Right kidney (tissue), 1 donor: ENCODE measurements around the gene ZNF496.

ENCODE experiments used
- DNase-seq: peaks from one replicate; pipeline ENCODE4 v3.0.0-alpha.2; 2016

ZNF496 gene

GRCh38 chr1:247329097-247329617 lies 2.5 kb downstream of the ZNF496 start:
- DNase-seq = no peak

GRCh38 chr1:247328311-247328710 lies 3.4 kb downstream of the ZNF496 start:
- no peak for DNase-seq

GRCh38 chr1:247326411-247327130 lies 5.1 kb downstream of the ZNF496 start:
- DNase-seq = no peak

GRCh38 chr1:247324923-247325322 lies 6.7 kb downstream of the ZNF496 start:
- no peak for DNase-seq

- no peak for DNase-seq
Measured at GRCh38 chr1:247324204-247324787, 7.4 kb downstream of the ZNF496 start.

GRCh38 chr1:247322849-247323586 lies 8.6 kb downstream of the ZNF496 start:
- DNase-seq = no peak

GRCh38 chr1:247322442-247322841 lies 9.2 kb downstream of the ZNF496 start:
- no peak for DNase-seq

- DNase-seq = no peak
Measured at GRCh38 chr1:247317702-247318101, 14.0 kb downstream of the ZNF496 start.

- no peak for DNase-seq
Measured at GRCh38 chr1:247316590-247317197, 15.0 kb downstream of the ZNF496 start.

GRCh38 chr1:247304031-247304430 lies 27.6 kb downstream of the ZNF496 start:
- DNase-seq = no peak

- no peak for DNase-seq
Measured at GRCh38 chr1:247303216-247303615, 28.5 kb downstream of the ZNF496 start.

GRCh38 chr1:247301176-247301540 lies 30.5 kb downstream of the ZNF496 start:
- no peak for DNase-seq

- no peak for DNase-seq
Measured at GRCh38 chr1:247300491-247301175, 31.0 kb downstream of the ZNF496 start.

- no peak for DNase-seq
Measured at GRCh38 chr1:247299723-247300381, 31.8 kb downstream of the ZNF496 start.

- no peak for DNase-seq
Measured at GRCh38 chr1:247298701-247299100, 33.0 kb downstream of the ZNF496 start.

GRCh38 chr1:247298124-247298481 lies 33.6 kb downstream of the ZNF496 start:
- no peak for DNase-seq

GRCh38 chr1:247297263-247298123 lies 34.2 kb downstream of the ZNF496 start:
- DNase-seq = no peak

GRCh38 chr1:247296599-247297180 lies 35.0 kb downstream of the ZNF496 start:
- no peak for DNase-seq

GRCh38 chr1:247295746-247296145 lies 35.9 kb downstream of the ZNF496 start:
- DNase-seq = no peak

GRCh38 chr1:247295274-247295684 lies 36.4 kb downstream of the ZNF496 start:
- DNase-seq = no peak
